GM19193 (cell line): Measurements from ENCODE around the gene ASB1.

Source experiments
- POLR2A ChIP-seq: IDR thresholded peaks from 4 replicates; pipeline ENCODE4 v1.6.1; 2011; ENCODE audit not compliant: insufficient read depth, insufficient read length; ENCODE audit errors: extremely low read depth

Gene ASB1

DNA sequence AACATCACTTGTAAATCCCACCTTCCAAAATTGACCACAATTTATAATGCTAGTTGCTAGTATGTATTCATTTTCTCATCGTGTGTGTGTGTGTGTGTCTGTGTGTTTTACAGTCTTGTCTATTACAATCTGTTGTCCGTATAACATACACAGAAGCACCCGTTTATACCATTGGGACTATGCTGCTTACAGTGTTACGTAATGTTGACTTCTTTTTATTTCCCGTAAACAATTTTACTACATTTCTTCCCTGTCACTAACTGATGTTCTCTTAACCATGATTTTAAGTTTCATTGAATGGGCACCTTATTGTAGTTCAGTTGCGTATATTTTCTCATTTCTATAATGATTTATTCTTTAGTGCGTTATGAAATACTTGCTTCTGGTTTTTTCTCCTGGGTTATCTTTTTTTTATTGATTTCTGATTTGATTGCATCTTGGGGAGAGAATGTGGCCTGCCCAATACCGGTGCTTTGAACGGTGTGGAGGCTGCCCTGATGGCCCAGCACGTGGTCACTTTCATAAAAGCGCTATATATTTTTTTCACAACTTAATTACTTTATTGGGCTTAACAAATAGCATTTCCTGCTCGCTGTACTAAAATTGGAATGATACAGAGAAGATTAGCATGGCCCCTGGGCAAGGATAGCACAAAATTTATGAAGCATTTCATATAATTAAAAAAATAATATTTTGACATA lies 14.5 kb upstream of the ASB1 start:
- TF ChIP-seq POLR2A, result no peak

DNA sequence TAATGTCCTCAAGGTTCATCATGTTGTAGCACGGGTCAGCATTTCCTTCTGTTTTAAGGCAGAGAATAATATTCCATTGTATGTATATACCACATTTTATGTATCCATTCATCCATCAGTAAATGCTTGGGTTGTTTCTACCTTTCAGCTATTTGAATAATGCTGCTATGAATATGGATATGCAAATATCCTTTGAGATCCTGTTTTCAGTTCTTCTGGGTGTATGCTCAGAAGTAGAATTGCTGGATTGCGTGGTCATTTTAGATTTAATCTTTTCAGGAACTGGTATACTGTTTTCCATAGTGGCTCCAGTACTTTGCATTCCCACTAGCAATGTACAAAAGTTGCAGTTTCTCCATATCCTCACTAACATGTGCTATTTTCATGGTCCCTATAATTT lies 13.4 kb upstream of the ASB1 start:
- no peak for TF ChIP-seq POLR2A

DNA sequence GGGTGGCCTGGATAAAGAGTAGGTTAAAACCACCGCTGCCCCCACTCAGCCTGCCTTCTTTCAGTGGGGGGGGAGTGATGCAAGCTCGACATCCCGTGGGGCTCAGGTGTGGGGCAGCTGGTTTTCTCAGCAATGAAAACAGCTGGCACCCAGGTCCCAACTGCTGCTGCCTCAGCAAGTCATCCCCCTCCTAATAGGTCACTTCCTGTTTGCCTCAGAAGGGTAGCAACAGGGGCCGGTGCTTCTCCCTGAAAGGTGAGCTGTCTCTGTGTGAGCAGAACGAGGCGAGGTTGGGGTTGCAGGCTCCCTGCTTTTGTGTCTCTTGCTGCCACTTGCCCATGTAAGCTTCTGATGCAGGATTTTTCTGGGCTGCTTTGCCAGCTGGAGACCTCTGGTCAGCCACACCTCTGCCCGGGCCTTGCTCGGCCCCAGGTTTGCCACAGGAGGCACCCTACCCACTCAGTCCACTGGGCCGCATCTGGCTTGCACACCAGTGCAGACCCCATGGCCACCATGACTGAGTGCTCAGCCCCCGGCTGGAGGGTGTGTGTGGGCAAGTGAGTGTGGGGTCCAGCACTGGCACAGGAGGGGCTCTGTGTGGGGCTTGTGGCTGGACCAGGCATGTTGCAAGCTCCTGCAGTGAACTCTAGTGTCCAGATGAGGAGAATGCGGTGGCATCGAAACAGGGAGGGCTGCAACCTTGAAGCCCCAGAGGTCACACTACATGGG lies 11.5 kb upstream of the ASB1 start:
- TF ChIP-seq POLR2A, result no peak

DNA sequence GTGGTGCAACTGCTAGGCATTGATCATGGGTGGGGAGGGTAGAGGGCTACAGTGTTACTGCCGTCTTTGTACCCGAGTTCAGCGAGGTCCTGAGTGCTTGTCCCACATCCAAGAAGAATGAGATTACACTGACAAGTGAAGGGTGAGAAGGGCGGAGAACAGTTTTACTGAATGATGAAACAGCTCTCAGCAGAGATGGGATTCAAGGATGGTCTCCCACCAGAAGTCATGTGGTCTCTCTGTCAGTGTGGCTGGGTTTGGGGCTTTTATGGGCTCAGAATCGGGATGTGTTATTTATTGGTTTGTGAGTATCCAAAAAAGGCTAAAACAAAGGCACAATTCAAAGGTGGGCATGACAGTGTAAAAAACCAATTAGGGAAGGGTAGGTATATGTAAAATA lies 10.8 kb upstream of the ASB1 start:
- TF ChIP-seq POLR2A, result no peak

DNA sequence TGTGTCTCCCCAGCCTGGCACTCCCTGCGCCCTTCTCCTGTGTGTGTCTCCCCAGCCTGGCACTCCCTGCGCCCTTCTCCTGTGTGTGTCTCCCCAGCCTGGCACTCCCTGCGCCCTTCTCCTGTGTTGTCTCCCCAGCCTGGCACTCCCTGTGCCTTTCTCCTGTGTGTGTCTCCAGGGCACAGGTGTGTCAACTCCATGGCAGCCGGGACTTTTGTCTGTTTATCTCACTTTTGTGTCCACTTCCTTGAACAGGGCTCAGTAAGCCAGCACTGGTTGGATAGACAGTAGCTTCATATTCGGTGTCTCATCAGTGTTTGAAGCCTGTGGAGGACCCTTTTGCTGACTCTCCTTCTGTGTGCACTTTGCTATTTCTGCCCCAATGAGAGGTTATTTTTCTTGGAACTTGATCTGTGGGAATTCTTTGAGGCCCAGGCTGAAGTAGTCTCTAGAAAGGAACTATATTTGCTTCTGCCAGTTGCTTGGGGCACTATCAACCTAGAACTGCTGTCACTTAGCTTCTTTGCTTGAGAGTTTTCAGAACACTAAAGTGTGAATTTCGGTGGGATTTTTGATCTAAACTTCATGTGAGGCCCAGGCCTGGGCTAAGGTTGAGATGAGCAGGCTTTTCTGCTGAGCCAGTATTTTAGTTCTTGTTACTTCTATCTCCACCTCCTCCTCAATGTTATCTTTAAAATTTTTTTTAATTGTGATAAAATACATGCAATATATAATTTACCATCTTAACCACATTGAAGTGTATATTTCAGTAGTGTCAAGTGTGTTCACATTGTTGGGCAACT lies 8.3 kb upstream of the ASB1 start:
- TF ChIP-seq POLR2A, result no peak

DNA sequence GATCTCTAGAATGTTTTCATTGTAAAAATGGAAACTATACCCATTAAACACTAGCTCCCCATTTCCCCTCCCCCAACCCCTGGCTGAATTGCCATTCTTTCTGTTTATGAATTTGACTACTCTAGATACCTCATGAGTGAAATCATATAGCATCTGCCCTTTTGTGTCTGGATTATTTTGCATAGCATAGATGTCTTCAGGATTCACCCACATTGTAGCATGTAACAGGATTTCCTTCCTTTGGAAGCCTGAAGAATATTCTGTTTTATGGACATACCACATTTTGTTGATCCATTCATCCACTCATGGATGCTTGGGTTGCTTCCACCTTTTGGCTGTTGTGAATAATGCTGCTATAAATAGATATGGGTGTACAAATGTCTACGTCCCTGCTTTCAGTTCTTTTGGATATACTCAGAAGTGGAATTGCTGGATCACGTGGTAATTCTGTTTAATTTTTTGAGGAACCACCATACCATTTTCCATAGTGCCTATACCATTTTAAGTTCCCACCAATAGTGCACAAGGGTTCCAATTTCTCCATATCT lies 7.7 kb upstream of the ASB1 start:
- TF ChIP-seq POLR2A, result no peak

DNA sequence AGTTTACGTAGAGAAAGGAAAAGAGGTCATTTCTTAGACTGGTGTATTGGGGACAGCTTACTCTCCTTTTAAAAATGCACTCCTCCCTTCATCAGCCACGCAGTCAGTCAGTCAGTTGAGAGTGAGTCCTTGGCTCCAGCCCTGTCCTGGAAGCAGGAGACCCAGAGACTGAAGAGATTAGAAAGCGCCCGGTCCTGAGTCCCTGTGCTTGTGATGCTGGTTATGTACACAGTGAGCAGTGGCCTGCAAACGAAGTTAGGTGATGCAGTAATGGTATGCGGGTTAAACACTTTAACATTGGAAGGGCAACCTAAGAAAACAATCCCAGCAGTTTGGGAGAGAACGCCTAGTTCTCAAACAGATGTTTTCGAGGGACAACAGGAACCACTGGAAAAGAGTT lies 6.3 kb upstream of the ASB1 start:
- no peak for TF ChIP-seq POLR2A

DNA sequence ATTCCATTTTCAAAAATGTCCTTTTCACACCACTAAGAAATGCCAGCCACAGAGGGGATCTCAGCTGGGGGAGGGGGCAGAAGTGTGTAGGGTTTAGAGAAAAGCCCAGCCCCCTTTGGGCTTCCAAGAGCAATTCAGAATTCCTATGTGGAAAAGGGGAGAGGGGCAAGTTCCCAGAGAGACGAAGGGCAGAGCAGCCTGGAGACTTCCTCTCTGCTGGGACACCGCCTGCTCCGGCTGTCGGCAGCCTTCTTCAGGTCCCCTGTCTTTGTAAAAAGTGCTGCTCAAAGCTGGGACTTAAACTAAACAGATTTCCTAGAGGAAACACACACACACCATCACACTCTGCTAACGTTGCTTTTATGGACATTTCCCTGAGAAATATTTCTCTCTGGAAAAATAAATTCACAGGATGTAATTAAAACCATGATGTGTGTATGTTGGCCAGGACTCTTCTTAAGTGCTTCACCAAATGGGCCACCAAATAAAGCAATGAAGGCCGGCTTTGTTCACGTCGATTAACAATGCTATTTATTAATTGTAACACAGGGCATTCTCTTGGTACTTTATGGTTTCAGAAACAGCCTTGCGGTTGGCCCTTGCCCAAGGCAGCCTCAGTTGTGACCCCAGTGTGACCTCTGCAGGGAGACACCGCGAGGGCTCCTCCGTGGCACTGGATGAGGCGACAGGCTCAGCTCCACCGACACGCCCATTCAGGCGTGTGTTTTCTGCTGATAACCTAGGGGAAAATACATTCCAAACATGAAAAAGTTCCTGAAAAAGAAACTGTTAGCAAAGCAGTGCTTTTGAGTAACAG lies 5.6 kb upstream of the ASB1 start:
- no peak for TF ChIP-seq POLR2A

DNA sequence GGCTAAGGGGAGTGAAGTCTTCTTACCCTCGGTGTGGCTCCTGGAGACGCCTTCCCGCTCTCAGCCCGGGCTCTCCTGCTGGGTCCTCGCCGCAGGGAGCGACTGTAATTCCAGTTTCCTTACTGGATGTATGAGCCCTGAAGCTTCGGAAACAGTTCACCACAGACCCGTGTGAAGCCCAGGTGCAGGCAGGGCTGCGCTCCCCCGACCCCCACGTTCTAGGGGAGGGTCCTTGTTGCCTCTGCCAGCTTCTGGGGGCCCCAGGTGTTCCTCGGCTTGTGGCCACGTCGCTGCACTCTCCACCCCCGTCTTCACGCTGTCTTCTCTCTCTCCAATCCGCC lies 5.1 kb upstream of the ASB1 start:
- TF ChIP-seq POLR2A, result no peak

DNA sequence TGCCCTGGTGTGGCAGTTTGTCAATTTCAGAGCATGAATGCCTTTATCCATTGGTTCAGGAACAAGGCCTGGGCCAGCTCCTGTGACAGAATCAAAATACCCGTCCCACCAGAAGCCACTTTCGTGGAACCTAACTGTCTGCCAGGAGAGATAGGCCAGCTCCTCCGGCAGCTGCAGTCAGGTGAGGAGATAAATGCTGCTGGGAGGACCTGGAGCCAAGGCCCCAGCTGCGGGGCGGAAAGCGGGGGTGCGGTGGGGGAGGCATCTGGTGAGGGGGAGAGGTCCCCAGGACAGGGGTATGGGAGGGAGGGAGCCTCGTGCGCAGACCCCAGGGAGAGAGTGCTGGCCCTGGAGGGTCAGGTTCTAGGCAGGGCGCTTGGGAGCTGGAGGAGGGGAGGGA lies 4.4 kb upstream of the ASB1 start:
- no peak for TF ChIP-seq POLR2A

DNA sequence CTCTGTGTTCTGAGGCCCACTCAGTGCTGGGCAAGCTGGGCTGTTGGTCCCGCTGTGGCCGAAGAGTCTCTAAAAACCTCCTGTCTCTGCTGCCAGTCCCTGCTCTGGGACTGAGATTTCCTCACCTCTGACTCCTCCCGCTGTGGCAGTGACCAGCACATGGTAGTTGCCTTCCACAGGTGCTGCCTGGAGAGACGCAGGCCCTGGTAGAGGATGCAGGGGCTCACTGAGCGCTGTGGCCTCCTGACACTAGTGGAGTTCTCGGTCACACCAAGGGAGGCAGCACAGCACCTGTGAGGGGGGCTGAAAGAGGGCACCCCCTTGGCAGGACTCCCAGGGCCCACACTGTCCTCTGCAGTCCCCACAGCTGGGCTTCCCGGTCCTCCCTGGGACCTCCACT lies 3.8 kb upstream of the ASB1 start:
- TF ChIP-seq POLR2A, result no peak

DNA sequence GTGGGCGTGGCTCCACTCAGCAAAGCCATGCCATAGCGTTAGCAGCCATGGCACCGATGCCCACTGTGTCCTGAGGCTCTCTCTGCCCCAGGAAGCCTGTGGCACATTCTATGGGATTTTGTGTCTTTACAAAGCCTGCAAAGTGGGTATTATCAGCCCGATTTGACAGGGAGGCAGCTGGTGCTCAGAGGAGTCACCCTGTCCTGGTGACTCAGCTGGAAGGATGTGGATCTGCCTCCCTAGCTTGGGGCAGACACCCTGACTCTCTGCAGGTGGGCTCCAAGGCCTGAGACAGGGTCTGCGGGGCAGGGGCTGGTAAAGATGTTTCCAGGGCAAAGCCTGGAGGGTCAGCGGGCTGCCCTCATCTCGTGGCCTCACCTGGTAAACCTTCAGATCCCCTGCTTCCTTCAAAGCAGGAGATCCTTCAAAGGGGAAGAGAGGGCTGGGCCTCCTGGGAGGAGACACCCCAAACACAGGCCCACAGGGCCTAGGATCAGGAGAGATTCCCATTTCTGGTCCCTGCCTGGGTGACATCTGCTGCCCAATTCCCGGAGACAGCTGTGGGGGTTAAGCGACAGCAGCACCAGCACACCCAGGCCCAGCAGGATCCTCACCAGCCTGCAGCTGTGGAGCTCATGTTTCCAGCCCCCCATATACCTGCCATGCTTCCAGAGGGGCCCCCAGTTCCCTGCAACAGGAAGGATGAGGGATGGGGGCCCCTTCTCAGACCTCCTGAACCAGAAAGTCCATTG lies 3.0 kb upstream of the ASB1 start:
- TF ChIP-seq POLR2A, result no peak

DNA sequence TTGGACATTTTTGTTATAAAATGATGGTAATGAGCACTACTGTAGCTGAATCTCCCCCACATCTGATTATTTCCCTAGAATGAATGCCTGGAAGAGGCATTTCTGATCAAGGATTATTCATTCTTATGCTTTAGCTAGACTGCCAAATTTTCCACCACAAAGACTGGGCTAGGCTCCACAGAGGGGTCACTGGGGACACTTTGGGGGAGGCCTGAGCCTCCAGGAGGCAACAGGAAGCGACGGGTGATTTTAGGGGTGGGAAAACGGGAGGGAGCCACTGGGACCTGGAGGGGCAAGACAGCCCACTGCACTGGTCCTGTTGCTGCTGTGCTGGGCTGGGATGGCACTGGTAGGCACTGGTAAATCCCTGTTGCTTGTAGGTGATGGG lies 2.4 kb upstream of the ASB1 start:
- TF ChIP-seq POLR2A, result no peak

DNA sequence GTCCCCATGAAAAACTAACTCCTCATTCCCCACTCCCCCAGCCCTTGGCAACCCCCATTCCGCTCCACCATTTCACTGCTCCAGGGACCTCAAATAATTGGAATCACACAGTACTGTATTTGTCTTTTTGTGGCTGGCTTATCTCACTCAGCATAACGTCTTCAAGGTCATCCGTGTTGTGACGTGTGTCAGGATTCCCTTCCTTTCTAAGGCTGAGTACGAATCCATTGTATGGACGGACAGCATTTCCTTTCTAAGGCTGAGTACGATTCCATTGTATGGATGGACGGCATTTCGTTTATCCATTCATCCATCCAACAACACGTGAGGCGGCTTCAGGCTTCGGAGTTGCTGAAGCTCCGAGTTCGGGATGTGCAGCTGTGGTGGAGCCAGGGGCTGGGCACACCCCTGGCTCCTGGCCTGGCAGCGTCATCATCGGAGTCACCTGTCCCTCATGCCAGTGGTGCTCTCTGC lies 1.2 kb upstream of the ASB1 start:
- no peak for TF ChIP-seq POLR2A
